ENCODE measurements around the gene POLN. TPM values are rescaled to one million over a fixed set of nuclear protein-coding genes. Genes with fewer than 3 reads are reported as not detected.
"Not testable (repeated sequence)": the region's sequence is repeated elsewhere in the genome, so short reads cannot be mapped to it uniquely, and the experiment has no call there.

POLN gene
- total RNA-seq, 2 experiments from 2014 or later: 2.4 to 2.5 TPM

GRCh38 chr4:2284934-2285612, 43.2 kb upstream of the POLN start:
- Mint-ChIP-seq H3K4me1 (ENCODE audit: low read depth) (peaks cover 47% of the 10 kb centered on the region), H3K27me3 (ENCODE audit: low read depth) (no peaks in the 10 kb centered on the region), H3K4me3 (no peak overlapping the region), H3K36me3 (ENCODE audit: low read depth) (no peaks in the 10 kb centered on the region), H3K27ac (peak overlapping the region; percentile 39), H3K9me3 (ENCODE audit: insufficient read depth) (no peaks in the 10 kb centered on the region)
- POLR2A ChIA-PET: no interaction called here
- DNase-seq (no peak), ATAC-seq (no peak)
- CTCF ChIA-PET: interaction anchor here (1.1 kb wide), 1 partner anchor 128 kb away, joined by 4 read pairs; no protein-coding TSS in a partner anchor

- Mint-ChIP-seq H3K4me1 (ENCODE audit: low read depth) (peaks cover 42% of the 10 kb centered on the region), H3K27me3 (ENCODE audit: low read depth) (no peaks in the 10 kb centered on the region), H3K9me3 (ENCODE audit: insufficient read depth) (no peaks in the 10 kb centered on the region), H3K4me3 (no peak overlapping the region), H3K27ac (peak overlapping the region; percentile 30), H3K36me3 (ENCODE audit: low read depth) (no peaks in the 10 kb centered on the region)
- CTCF ChIA-PET: interaction anchor here (1.0 to 1.1 kb wide), 2 partner anchors 128 to 135 kb away, joined by 3 to 4 read pairs; partner anchors contain the start of gene CFAP99
- DNase-seq: no peak
- no peak for ATAC-seq
- POLR2A ChIA-PET: interaction anchor here (0.6 kb wide), 1 partner anchor 364 kb away, joined by 3 read pairs; no protein-coding TSS in a partner anchor
Observed at GRCh38 chr4:2284161-2284933, 42.4 kb upstream of the POLN start.

- Mint-ChIP-seq H3K4me1 (ENCODE audit: low read depth) (peaks cover 42% of the 10 kb centered on the region), H3K27me3 (ENCODE audit: low read depth) (no peaks in the 10 kb centered on the region), H3K36me3 (ENCODE audit: low read depth) (no peaks in the 10 kb centered on the region), H3K4me3 (no peak overlapping the region), H3K9me3 (ENCODE audit: insufficient read depth) (no peaks in the 10 kb centered on the region), H3K27ac (peak overlapping the region; percentile 24)
- DNase-seq (no peak), ATAC-seq (no peak)
- POLR2A ChIA-PET: interaction anchor here (2.5 kb wide), 1 partner anchor 42 kb away, joined by 15 read pairs; the partner anchor contains the start of genes HAUS3 and POLN
- CTCF ChIA-PET: interaction anchor here (1.0 kb wide), 1 partner anchor 136 kb away, joined by 3 read pairs; the partner anchor contains the start of gene CFAP99
Observed at GRCh38 chr4:2283199-2283711, 41.3 kb upstream of the POLN start.

GRCh38 chr4:2281575-2282343, 39.8 kb upstream of the POLN start:
- Mint-ChIP-seq H3K36me3 (ENCODE audit: low read depth) (no peaks in the 10 kb centered on the region), H3K4me1 (ENCODE audit: low read depth) (peaks cover 42% of the 10 kb centered on the region), H3K9me3 (ENCODE audit: insufficient read depth) (no peaks in the 10 kb centered on the region), H3K27ac (peak overlapping the region; percentile 95), H3K27me3 (ENCODE audit: low read depth) (no peaks in the 10 kb centered on the region), H3K4me3 (peak overlapping the region; percentile 45)
- ATAC-seq: peak; percentile 95
- POLR2A ChIA-PET: interaction anchor here (0.6 to 2.5 kb wide), 9 partner anchors 9 to 187 kb away, joined by 3 to 15 read pairs (median 4); partner anchors contain the start of genes HAUS3, MXD4, POLN and RNF4
- CTCF ChIA-PET: interaction anchor here (0.7 to 1.8 kb wide), 9 partner anchors 8 to 131 kb away, joined by 3 to 7 read pairs (median 5); partner anchors contain the start of genes HAUS3, MXD4 and POLN
- peak; percentile 87 for DNase-seq

- no peaks in the 10 kb centered on the region for H3K27me3 Mint-ChIP-seq (ENCODE audit: low read depth)
- POLR2A ChIA-PET: no interaction called here
- DNase-seq (no peak), ATAC-seq (no peak)
- no peak overlapping the region for H3K4me3 Mint-ChIP-seq
- CTCF ChIA-PET: interaction anchor here (0.9 to 1.8 kb wide), 4 partner anchors 10 to 132 kb away, joined by 3 to 7 read pairs (median 4); partner anchors contain the start of genes HAUS3, MXD4 and POLN
- no peaks in the 10 kb centered on the region for H3K9me3 Mint-ChIP-seq (ENCODE audit: insufficient read depth)
- H3K36me3 Mint-ChIP-seq (ENCODE audit: low read depth): no peaks in the 10 kb centered on the region
- H3K4me1 Mint-ChIP-seq (ENCODE audit: low read depth): peaks cover 39% of the 10 kb centered on the region
- peak overlapping the region; percentile 95 for H3K27ac Mint-ChIP-seq
Observed at GRCh38 chr4:2280531-2281300, 38.8 kb upstream of the POLN start.

GRCh38 chr4:2277956-2278355, 36.0 kb upstream of the POLN start:
- Mint-ChIP-seq H3K27ac (no peak overlapping the region), H3K4me1 (ENCODE audit: low read depth) (peaks cover 24% of the 10 kb centered on the region), H3K27me3 (ENCODE audit: low read depth) (no peaks in the 10 kb centered on the region), H3K9me3 (ENCODE audit: insufficient read depth) (no peaks in the 10 kb centered on the region), H3K36me3 (ENCODE audit: low read depth) (no peaks in the 10 kb centered on the region), H3K4me3 (no peak overlapping the region)
- ChIA-PET POLR2A (no interaction called here), CTCF (no interaction called here)
- ATAC-seq (no peak), DNase-seq (no peak)

- no peaks in the 10 kb centered on the region for H3K9me3 Mint-ChIP-seq (ENCODE audit: insufficient read depth)
- ATAC-seq: no peak
- no peak for DNase-seq
- H3K36me3 Mint-ChIP-seq (ENCODE audit: low read depth): no peaks in the 10 kb centered on the region
- H3K4me3 Mint-ChIP-seq: no peak overlapping the region
- no peak overlapping the region for H3K27ac Mint-ChIP-seq
- ChIA-PET CTCF (no interaction called here), POLR2A (no interaction called here)
- no peaks in the 10 kb centered on the region for H3K27me3 Mint-ChIP-seq (ENCODE audit: low read depth)
- H3K4me1 Mint-ChIP-seq (ENCODE audit: low read depth): peaks cover 13% of the 10 kb centered on the region
Observed at GRCh38 chr4:2276581-2277325, 34.8 kb upstream of the POLN start.

- H3K36me3 Mint-ChIP-seq (ENCODE audit: low read depth): no peaks in the 10 kb centered on the region
- CTCF ChIA-PET: no interaction called here
- H3K27ac Mint-ChIP-seq: no peak overlapping the region
- no peaks in the 10 kb centered on the region for H3K27me3 Mint-ChIP-seq (ENCODE audit: low read depth)
- peaks cover 3% of the 10 kb centered on the region for H3K4me1 Mint-ChIP-seq (ENCODE audit: low read depth)
- DNase-seq (no peak), ATAC-seq (no peak)
- no peak overlapping the region for H3K4me3 Mint-ChIP-seq
- H3K9me3 Mint-ChIP-seq (ENCODE audit: insufficient read depth): no peaks in the 10 kb centered on the region
- POLR2A ChIA-PET: no interaction called here
Observed at GRCh38 chr4:2275546-2276251, 33.8 kb upstream of the POLN start.

- DNase-seq; H3K4me1 Mint-ChIP-seq (ENCODE audit: low read depth); H3K9me3 Mint-ChIP-seq (ENCODE audit: insufficient read depth); CTCF ChIA-PET; POLR2A ChIA-PET; H3K4me3 Mint-ChIP-seq; H3K36me3 Mint-ChIP-seq (ENCODE audit: low read depth); H3K27ac Mint-ChIP-seq; ATAC-seq; H3K27me3 Mint-ChIP-seq (ENCODE audit: low read depth): not testable (repeated sequence)
Observed at GRCh38 chr4:2275044-2275397, 33.1 kb upstream of the POLN start.

- ATAC-seq (no peak), DNase-seq (no peak)
- no peaks in the 10 kb centered on the region for H3K27me3 Mint-ChIP-seq (ENCODE audit: low read depth)
- no peak overlapping the region for H3K4me3 Mint-ChIP-seq
- POLR2A ChIA-PET: no interaction called here
- H3K27ac Mint-ChIP-seq: no peak overlapping the region
- CTCF ChIA-PET: no interaction called here
- no peaks in the 10 kb centered on the region for H3K36me3 Mint-ChIP-seq (ENCODE audit: low read depth)
- no peaks in the 10 kb centered on the region for H3K4me1 Mint-ChIP-seq (ENCODE audit: low read depth)
- no peaks in the 10 kb centered on the region for H3K9me3 Mint-ChIP-seq (ENCODE audit: insufficient read depth)
Observed at GRCh38 chr4:2274320-2275043, 32.6 kb upstream of the POLN start.

Measured in activated CD8-positive, alpha-beta T cell treated with anti-CD3 and anti-CD28 coated beads, Interleukin-2, amount 10 ng/mL, durations not matched to agents 7 days and 5 days (primary cell).